ENCODE results near the gene TEX29. TPM values are rescaled to one million over a fixed set of nuclear protein-coding genes. Genes with fewer than 3 reads are reported as not detected.

Gene TEX29
- total RNA-seq, 1 donor from 2014 or later = not detected

GRCh38 chr13:111289251-111289650 is 31.2 kb upstream of the TEX29 start:
- TF ChIP-seq EZH2 (IDR thresholded peaks at IDR 0.05) (no peak), EZH2phosphoT487 (IDR thresholded peaks at IDR 0.05) (no peak), CTCF (IDR thresholded peaks at IDR 0.05) (no peak)
- Histone ChIP-seq H2AFZ (replicated peaks) (no peak overlapping the region), H3K36me3 (peaks cover 3% of the 10 kb centered on the region)

GRCh38 chr13:111291908-111292307 is 28.5 kb upstream of the TEX29 start:
- H3K27ac Mint-ChIP-seq = no peak overlapping the region
- peaks cover 7% of the 10 kb centered on the region for H3K4me1 ChIP-seq
- peaks cover 5% of the 10 kb centered on the region for H3K36me3 ChIP-seq

More at GRCh38 chr13:111289251-111289650, 31.2 kb upstream of the TEX29 start:
- no peaks in the 10 kb centered on the region for H3K9me3 Mint-ChIP-seq
- Histone ChIP-seq H4K20me1 (ENCODE audit: low read depth) (peaks cover 11% of the 10 kb centered on the region), H3K4me1 (peaks cover 7% of the 10 kb centered on the region), H3K4me2 (no peak overlapping the region), H3K9ac (no peak overlapping the region), H3K27me3 (no peaks in the 10 kb centered on the region), H3K9me3 (ENCODE audit: low read depth) (no peaks in the 10 kb centered on the region), H3K27ac (no peak overlapping the region), H3K79me2 (ENCODE audit: low read depth) (no peaks in the 10 kb centered on the region), H3K4me3 (no peak overlapping the region), H3F3A (ENCODE audit: low read depth) (peaks cover 13% of the 10 kb centered on the region)
- peak; percentile 32 for DNase-seq (ENCODE audit: low spot score)
- no peak overlapping the region for H3K4me3 Mint-ChIP-seq
- H3K36me3 Mint-ChIP-seq = peaks cover 25% of the 10 kb centered on the region
- H3K27ac Mint-ChIP-seq = no peak overlapping the region
- H3K4me1 Mint-ChIP-seq = no peaks in the 10 kb centered on the region
- H3K27me3 Mint-ChIP-seq (ENCODE audit: insufficient read depth, low read depth) = no peaks in the 10 kb centered on the region

DNA sequence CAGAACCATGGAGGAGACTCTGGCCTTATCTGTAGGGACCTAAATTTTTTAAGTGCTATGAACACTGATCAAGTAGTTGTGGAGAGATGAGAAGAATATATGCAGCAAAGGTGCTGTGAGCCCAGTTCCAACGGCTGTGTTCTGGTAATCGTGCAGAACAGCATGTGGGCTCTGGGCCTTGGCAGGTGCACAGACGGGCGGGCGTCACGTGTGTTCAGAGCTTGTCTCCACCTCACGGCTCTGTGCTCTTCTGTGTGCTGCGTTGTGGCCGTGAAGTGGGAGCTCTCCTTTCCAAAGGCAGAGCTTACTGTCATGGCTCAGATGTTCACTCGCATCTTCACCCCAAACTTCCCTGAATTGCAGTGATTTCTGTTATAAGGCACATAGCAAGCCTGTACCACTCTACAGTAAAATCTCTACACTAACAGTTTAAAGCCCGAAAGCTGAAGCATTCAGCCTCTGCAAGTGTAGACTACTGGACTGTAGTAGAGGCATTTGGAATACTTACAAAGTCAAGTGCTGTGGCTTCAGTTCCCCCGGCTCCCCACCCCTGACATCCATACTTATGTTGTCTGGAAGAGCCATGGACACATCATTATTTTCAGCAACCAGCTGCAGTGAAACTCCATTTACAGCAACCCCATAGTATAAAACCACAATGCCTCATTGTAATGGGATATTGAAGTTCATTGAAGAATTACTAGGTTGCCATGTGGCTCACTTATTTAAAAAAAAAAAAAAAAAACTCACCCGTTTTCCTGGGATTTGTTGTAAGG is 27.5 kb upstream of the TEX29 start:
- H3K36me3 ChIP-seq = peaks cover 8% of the 10 kb centered on the region

More at GRCh38 chr13:111291908-111292307, 28.5 kb upstream of the TEX29 start:
- H3K9me3 Mint-ChIP-seq = no peaks in the 10 kb centered on the region
- Histone ChIP-seq H3K4me2 (no peak overlapping the region), H3K4me3 (no peak overlapping the region), H3K27me3 (no peaks in the 10 kb centered on the region), H3K9ac (no peak overlapping the region), H3K79me2 (ENCODE audit: low read depth) (no peaks in the 10 kb centered on the region), H4K20me1 (ENCODE audit: low read depth) (peaks cover 11% of the 10 kb centered on the region), H3F3A (ENCODE audit: low read depth) (peaks cover 13% of the 10 kb centered on the region), H2AFZ (replicated peaks) (no peak overlapping the region), H3K27ac (no peak overlapping the region), H3K9me3 (ENCODE audit: low read depth) (no peaks in the 10 kb centered on the region)
- DNase-seq (ENCODE audit: low spot score) = no peak
- no peak overlapping the region for H3K4me3 Mint-ChIP-seq
- TF ChIP-seq EZH2 (IDR thresholded peaks at IDR 0.05) = no peak
- no peak for TF ChIP-seq EZH2phosphoT487 (IDR thresholded peaks at IDR 0.05)
- no peak for TF ChIP-seq CTCF (IDR thresholded peaks at IDR 0.05)
- H3K36me3 Mint-ChIP-seq = peaks cover 23% of the 10 kb centered on the region
- H3K4me1 Mint-ChIP-seq = no peaks in the 10 kb centered on the region
- no peaks in the 10 kb centered on the region for H3K27me3 Mint-ChIP-seq (ENCODE audit: insufficient read depth, low read depth)

More for the DNA sequence above, 27.5 kb upstream of the TEX29 start:
- Histone ChIP-seq H3K9me3 (ENCODE audit: low read depth) (no peaks in the 10 kb centered on the region), H3K4me3 (no peak overlapping the region), H3K9ac (no peak overlapping the region), H3K79me2 (ENCODE audit: low read depth) (no peaks in the 10 kb centered on the region), H3K4me1 (peaks cover 7% of the 10 kb centered on the region), H3F3A (ENCODE audit: low read depth) (peaks cover 13% of the 10 kb centered on the region), H3K27ac (no peak overlapping the region), H4K20me1 (ENCODE audit: low read depth) (peaks cover 11% of the 10 kb centered on the region), H3K27me3 (no peaks in the 10 kb centered on the region), H3K4me2 (no peak overlapping the region), H2AFZ (replicated peaks) (no peak overlapping the region)
- no peaks in the 10 kb centered on the region for H3K9me3 Mint-ChIP-seq
- TF ChIP-seq CTCF (IDR thresholded peaks at IDR 0.05) = no peak
- no peak for TF ChIP-seq EZH2 (IDR thresholded peaks at IDR 0.05)
- no peak for TF ChIP-seq EZH2phosphoT487 (IDR thresholded peaks at IDR 0.05)
- H3K27me3 Mint-ChIP-seq (ENCODE audit: insufficient read depth, low read depth) = no peaks in the 10 kb centered on the region
- no peak overlapping the region for H3K27ac Mint-ChIP-seq
- H3K4me3 Mint-ChIP-seq = no peak overlapping the region
- H3K36me3 Mint-ChIP-seq = peaks cover 18% of the 10 kb centered on the region
- no peaks in the 10 kb centered on the region for H3K4me1 Mint-ChIP-seq
- DNase-seq (ENCODE audit: low spot score) = no peak
